ENCODE measurements around the gene KRTAP5-9.
"Not testable (repeated sequence)": the region's sequence is repeated elsewhere in the genome, so short reads cannot be mapped to it uniquely, and the experiment has no call there.

The KRTAP5-9 gene

DNA sequence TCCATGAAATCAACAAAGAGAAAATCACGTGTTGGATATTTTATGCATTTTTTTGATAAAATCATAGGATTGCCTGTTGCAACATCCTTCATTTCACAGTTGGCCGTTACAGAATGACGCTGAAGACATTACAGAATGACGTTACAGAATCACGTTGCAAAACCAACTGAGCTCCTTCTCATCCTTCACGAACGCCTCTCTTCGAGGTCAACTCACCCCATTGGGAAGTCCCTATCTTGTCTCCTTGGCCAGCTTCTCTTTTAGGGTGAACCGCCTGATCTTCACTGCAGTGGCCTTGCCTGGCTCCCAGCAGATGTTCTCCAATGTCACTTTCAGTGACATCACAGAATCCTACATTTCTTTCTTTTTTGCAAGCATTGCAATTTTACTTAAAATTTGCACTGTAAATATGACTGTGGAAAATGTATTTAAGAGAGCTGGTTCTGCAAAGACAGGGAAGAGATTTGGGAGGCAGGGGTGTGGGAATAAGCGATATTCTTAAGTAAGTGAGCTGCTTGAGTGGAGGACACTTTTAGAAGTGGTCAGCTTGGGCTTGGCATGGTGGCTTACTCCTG, 16.1 kb upstream of the KRTAP5-9 start:
- no peak for DNase-seq (ENCODE audit: low read depth)
- TF ChIP-seq, protein P1, sequence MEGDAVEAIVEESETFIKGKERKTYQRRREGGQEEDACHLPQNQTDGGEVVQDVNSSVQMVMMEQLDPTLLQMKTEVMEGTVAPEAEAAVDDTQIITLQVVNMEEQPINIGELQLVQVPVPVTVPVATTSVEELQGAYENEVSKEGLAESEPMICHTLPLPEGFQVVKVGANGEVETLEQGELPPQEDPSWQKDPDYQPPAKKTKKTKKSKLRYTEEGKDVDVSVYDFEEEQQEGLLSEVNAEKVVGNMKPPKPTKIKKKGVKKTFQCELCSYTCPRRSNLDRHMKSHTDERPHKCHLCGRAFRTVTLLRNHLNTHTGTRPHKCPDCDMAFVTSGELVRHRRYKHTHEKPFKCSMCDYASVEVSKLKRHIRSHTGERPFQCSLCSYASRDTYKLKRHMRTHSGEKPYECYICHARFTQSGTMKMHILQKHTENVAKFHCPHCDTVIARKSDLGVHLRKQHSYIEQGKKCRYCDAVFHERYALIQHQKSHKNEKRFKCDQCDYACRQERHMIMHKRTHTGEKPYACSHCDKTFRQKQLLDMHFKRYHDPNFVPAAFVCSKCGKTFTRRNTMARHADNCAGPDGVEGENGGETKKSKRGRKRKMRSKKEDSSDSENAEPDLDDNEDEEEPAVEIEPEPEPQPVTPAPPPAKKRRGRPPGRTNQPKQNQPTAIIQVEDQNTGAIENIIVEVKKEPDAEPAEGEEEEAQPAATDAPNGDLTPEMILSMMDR (IDR thresholded peaks at IDR 0.05; ENCODE audit: control insufficient read depth, insufficient read depth, low read depth, low read length, missing control alignments) = no peak

DNA sequence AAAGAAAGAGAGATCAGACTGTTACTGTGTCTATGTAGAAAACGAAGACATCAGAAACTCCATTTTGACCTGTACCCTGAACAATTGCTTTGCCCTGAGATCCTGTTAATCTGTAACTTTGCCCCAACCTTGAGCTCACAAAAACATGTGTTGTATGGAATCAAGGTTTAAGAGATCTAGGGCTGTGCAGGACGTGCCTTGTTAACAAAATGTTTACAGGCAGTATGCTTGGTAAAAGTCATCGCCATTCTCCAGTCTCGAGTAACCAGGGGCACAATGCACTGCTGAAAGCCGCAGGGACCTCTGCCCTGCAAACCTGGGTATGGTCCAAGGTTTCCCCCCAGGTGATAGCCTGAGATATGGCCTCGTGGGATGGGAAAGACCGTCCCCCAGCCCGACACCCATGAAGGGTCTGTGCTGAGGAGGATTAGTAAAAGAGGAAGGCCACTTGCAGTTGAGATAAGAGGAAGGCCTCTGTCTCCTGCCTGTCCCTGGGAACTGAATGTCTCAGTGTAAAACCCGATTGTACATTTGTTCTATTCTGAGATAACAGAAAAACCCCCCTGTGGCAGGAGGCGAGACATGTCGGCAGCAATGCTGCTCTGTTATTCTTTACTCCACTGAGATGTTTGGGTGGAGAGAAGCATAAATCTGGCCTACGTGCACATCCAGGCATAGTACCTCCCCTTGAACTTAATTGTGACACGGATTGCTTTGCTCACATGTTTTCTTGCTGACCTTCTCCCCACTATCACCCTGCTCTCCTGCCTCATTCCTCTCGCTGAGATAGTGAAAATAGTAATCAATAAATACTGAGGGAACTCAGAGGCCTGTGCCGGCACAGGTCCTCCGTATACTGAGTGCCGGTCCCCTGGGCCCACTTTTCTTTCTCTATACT, 13.3 kb upstream of the KRTAP5-9 start:
- not testable (repeated sequence) for DNase-seq (ENCODE audit: low read depth)

More for the DNA sequence above, 16.1 kb upstream of the KRTAP5-9 start:
- H3K4me3 ChIP-seq (ENCODE audit: control insufficient read depth, low read depth, low read length) = no peak overlapping the region

DNA sequence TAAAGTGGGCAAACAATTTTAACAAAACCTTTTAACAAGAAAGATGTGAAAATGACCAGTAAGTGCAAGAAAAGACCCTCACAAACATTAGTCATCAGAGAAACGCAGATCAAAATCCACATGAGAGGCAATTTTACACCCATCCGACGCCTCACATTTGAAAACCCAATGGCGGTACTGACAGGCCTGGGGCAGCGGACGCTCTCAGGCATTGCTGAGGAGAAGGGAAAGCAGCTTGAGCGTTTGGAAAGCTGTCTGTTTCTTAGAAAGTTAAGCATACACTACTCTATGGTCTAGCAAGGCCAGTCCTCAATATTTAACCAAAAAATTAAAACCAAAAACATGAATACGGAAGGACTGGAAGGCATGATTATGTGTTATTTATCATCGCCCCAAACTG, 12.4 kb upstream of the KRTAP5-9 start:
- no peak overlapping the region for H3K4me3 ChIP-seq (ENCODE audit: control insufficient read depth, low read depth, low read length)
- no peak for DNase-seq (ENCODE audit: low read depth)
- TF ChIP-seq, protein P1 (IDR thresholded peaks at IDR 0.05; ENCODE audit: control insufficient read depth, insufficient read depth, low read depth, low read length, missing control alignments) = no peak

More for the DNA sequence above, 13.3 kb upstream of the KRTAP5-9 start:
- H3K4me3 ChIP-seq (ENCODE audit: control insufficient read depth, low read depth, low read length) = not testable (repeated sequence)

DNA sequence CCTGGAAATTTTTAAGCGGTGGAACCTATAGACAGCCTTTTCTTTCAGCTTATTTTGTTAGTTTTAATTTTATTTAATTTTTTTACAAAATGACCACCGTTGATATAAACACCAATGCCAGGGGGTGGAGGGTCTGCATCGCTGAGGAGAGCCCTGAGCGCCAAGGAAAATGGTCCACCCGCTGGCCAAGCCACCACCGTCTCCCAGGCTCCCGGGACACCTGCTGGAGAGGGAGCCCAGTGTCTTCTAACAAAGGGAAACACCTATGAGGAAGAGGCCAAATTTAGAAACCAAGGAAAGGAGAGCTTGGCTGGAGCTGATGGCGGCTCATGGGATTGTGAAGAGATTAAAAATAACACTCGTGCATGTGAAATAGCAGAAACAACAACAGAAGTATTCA, 10.7 kb upstream of the KRTAP5-9 start:
- no peak for DNase-seq (ENCODE audit: low read depth)
- TF ChIP-seq, protein P1 (IDR thresholded peaks at IDR 0.05; ENCODE audit: control insufficient read depth, insufficient read depth, low read depth, low read length, missing control alignments) = no peak
- H3K4me3 ChIP-seq (ENCODE audit: control insufficient read depth, low read depth, low read length) = no peak overlapping the region

DNA sequence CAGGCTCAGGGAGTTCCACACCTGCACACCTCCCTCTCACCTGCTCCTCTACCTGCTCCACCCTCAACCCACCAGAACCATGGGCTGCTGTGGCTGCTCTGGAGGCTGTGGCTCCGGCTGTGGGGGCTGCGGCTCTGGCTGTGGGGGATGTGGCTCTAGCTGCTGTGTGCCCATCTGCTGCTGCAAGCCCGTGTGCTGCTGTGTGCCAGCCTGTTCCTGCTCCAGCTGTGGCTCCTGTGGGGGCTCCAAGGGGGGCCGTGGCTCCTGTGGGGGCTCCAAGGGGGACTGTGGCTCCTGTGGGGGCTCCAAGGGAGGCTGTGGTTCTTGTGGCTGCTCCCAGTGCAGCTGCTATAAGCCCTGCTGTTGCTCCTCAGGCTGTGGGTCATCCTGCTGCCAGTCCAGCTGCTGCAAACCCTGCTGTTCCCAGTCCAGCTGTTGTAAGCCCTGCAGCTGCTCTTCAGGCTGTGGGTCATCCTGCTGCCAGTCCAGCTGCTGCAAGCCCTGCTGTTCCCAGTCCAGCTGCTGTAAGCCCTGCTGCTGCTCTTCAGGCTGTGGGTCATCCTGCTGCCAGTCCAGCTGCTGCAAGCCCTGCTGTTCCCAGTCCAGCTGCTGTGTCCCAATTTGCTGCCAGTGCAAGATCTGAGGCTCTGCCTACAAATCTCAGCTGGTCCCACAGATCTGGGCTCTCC, 10.1 kb upstream of the KRTAP5-9 start, which contains the start of gene KRTAP5-8:
Gene KRTAP5-8 (plus strand): TSS at position 49 of the 689 bp plus-strand sequence. CDS start 31 bp downstream, at position 80.
- not testable (repeated sequence) for H3K4me3 ChIP-seq (ENCODE audit: control insufficient read depth, low read depth, low read length); DNase-seq (ENCODE audit: low read depth)

DNA sequence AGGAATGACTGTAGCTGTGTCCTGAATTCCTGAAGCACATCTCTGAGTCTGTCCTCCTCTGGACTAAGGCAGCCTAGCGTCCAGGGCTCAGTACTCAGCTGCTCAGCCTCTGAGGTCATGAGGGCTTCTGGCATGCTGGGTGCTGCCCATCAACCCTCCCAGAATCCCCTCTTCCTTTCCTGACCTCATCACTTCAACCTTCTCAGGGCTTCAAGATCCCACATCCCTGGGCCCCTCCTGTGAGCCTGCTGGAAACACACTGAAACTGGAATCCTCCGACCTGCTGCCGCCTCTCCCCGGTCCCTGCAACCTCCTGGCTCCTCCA, 9.6 kb upstream of the KRTAP5-9 start:
- no peak overlapping the region for H3K4me3 ChIP-seq (ENCODE audit: control insufficient read depth, low read depth, low read length)
- TF ChIP-seq, protein P1 (IDR thresholded peaks at IDR 0.05; ENCODE audit: control insufficient read depth, insufficient read depth, low read depth, low read length, missing control alignments) = no peak
- no peak for DNase-seq (ENCODE audit: low read depth)

DNA sequence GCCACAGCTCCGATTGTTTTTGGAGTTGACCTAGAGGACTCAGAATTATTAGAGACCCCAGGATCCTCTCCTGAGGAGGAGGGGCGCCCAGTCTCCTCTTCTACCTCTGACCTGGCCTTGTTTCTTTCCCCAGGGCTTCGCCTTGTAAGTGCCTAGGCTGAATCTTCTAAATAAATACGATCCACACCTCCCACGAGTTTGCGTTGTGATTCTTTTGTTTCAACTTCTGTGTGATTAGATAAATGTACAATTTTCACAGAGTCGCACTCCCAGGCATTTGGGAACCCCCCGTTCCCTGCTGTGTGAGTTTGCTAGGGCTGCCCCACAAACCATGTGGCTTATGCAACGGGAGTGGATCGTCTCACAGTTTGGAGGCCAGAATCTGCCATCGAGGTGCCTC, 9.2 kb upstream of the KRTAP5-9 start:
- DNase-seq (ENCODE audit: low read depth) = no peak
- TF ChIP-seq, protein P1 (IDR thresholded peaks at IDR 0.05; ENCODE audit: control insufficient read depth, insufficient read depth, low read depth, low read length, missing control alignments) = no peak
- no peak overlapping the region for H3K4me3 ChIP-seq (ENCODE audit: control insufficient read depth, low read depth, low read length)

DNA sequence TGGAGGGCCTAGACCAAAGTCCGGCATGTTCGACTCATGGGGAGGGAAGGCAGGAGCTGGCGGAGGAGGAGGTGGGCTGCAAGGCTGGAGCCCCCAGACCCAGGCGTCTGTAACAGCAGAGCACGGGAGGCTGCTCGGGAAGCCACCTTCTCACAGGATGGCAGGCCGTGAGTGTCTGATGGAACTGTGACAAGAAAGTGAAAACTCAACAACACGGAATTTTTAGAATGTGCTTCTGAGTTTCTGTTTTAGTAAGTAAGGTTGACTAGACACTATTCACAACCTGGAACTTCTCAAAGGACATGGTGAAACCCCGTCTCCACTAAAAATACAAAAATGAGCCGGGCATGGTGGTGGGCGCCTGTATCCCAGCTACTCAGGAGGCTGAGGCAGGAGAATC, 8.2 kb upstream of the KRTAP5-9 start:
- not testable (repeated sequence) for DNase-seq (ENCODE audit: low read depth); H3K4me3 ChIP-seq (ENCODE audit: control insufficient read depth, low read depth, low read length)

DNA sequence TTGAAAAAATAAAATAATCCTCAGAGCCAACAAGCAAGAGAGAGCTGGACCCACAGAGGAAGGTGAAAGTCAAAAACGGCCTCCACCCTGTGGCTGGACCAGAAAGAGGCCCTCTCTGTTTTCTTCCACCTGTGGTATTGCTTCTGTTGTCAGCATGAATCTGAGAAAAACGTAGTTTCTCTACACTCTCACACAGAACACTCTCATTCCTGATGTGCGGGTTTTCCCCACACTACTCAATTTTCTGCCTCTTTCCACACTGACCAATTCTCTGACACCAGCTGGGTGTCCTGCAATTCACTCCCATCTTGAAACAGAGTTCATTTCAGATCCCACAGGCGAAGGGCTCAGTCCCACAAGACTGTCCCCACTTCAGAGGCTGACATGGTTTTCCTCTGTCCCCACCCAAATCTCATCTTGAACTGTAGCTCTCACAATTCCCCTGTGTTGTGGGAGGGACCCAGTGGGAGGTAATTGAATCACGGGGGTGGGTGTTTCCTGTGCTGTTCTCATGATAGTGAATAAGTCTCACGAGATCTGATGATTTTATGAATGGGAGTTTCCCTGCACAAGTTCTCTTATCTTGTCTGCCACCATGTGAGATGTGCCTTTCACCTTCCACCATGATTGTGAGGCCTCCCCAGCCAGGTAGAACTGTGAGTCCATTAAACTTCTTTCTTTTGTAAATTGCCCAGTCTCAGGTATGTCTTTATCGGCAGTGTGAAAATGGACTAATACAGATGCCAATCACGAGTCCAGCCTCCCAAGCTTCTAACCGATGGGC, 7.5 kb upstream of the KRTAP5-9 start:
- not testable (repeated sequence) for DNase-seq (ENCODE audit: low read depth); H3K4me3 ChIP-seq (ENCODE audit: control insufficient read depth, low read depth, low read length)
